ENCODE results near the gene DOCK1.
"Not testable (repeated sequence)": the region's sequence is repeated elsewhere in the genome, so short reads cannot be mapped to it uniquely, and the experiment has no call there.

Gene DOCK1

GRCh38 chr10:126903656-126904360 is 1.4 kb upstream of the DOCK1 start:
- DNase-seq (ENCODE audit: low read depth) = no peak

GRCh38 chr10:126904516-126904817 is 761 bp upstream of the DOCK1 start:
- DNase-seq (ENCODE audit: low read depth) = no peak

- no peak for DNase-seq (ENCODE audit: low read depth)
Measured at GRCh38 chr10:126905776-126906703, 812 bp downstream of the DOCK1 start.

DNA sequence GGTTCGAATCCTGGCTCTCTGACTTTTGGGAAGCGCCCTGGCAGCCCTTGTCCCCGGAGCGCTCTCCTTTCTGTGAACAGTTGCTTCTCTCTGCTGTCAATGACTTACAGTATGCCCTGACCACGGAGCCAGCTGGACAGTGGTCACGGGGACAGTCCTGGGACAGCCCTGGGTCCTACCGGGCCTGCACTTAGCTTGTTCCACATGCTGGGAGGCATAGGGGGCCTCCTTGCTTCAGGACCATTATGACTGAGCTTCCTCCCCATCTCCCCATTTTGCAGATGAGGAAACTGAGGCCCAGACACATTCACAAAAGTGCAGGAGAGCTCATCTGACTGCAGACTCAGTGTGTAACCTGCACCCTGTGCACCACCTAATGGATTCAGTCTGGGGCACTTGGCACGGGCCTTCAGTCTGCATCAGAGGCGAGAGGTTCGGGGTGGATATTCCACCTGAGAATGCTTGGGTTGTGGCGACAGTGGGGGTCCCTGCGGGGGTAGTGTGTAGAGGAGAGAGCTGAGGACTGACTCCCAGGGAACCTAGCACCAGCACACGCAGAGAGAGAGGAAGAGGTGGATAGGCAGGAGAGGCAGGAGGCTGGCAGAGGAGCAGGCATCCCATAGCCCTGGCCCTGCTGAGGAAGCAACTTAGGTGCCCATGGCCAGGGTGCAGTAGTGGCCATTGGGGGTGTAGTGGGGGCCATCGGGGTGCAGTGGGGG is 1.6 kb downstream of the DOCK1 start:
- DNase-seq (ENCODE audit: low read depth) = no peak

DNA sequence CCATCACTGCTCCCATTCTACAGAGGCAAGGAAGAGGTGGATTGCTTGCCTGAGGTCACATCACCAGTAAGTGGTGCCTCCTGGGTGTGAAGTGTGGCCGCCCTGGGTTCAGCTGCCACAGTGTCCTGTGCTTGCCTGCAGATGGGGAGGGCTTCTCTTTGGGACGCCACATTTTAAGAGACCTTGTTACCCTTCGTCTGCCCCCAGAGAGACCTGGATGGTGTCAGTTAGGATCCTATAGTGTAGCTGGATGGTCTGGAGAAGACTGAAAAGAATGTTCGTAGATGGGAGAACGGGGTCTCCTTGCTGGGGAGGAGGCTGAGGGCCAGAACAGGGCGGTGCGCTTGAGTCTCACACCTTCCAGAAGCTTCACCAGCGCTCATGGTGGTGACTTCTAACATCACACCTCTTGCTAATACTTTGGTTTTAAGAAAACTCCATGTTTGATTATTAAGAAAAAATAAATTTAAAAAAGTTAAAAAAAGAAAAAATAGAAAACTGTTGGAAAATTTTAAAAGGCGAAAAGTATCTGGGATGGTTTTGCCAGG is 2.3 kb downstream of the DOCK1 start:
- no peak for DNase-seq (ENCODE audit: low read depth)

DNA sequence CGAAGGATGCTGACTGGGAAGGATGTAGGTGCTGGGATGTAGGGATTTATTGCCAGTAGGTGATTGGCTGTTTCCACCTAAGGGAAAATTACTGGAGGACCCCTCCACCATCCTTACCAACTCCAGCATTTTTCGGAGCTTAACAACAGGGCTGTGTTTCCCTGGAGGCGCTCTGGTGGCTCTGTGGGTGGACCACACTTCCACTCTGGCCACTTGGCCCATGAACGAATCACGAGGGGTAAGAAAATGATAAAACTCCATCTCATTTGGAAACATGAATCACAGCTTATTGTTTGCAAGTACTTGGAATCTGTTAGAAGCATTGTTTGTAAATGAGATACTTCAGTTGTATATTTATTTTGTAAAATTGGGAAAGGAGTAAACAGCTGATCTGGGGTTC is 3.0 kb downstream of the DOCK1 start:
- no peak for DNase-seq (ENCODE audit: low read depth)

DNA sequence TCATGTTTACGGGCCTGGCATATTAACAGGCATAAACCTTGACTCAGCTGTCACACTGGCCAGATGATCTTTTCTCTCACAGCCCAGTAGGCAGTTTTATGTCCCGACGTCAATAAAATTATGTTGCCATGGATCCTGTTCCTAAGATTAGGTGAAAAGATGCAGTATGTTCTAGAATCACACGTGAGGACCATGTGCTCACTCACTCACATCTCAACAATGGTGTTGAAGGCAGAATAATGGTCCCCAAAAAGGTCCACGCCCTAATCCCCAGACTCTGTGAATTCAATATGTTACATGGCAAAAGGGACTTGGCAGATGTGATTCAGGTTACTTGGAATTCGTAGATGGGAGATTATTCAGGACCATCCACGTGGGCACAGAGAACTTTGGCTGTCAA is 3.5 kb downstream of the DOCK1 start:
- no peak for DNase-seq (ENCODE audit: low read depth)

DNA sequence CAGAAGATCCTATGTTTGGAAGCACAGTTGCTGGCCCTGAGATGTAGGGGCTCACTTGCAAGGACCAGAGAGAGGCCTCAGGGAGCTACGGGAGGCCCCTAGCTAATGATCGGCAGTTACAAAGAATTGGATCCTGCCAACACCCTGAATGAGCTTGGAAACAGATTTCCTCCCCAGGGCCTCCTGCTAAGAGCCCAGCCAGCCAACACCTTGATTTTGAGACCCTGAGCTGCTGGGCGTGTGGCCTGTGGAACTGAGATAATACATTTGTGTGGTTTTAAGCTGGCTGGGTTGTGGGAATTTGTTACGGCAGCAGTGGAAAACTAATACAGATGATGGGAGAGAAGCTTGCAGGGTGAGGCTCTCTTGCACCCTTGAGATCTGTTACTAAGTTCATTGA is 3.9 kb downstream of the DOCK1 start:
- no peak for DNase-seq (ENCODE audit: low read depth)

DNA sequence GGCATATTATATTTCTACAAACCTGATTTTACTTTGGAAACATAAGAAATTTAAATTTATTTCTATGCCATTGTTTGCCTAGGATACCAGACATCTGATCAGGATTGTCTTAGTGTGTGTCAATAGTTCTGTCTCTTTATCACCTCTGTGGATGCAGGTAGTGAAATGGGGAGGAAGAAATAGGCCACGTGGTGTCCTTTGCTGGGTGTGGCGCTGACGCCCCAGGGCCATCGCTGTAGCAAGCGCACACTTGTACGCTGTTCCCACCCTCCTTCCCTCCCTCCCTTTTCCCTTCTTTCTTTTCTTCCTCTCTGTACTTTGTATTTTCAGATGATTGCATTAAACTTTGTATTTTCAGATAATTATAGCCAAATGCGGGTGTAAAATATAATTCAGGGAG is 5.0 kb downstream of the DOCK1 start:
- no peak for DNase-seq (ENCODE audit: low read depth)

DNA sequence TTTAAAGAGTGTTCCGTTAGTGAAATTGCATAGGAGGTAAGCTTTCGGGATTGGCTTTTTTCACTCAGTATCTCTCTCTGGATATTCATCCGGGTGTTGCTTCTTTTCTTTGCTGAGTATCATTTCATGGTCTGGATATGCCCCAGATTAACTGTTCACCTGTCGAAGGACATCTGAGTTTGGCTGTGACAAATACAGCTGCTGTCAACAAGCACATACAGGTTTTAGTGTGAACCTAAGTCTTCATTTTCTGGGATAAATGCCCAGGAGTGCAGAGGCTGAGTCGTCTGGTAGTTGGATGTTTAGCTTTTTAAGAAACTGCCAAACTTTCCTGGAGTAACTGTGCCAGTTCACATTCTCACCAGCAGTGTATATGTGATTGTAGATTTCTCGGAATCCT is 5.6 kb downstream of the DOCK1 start:
- no peak for DNase-seq (ENCODE audit: low read depth)

DNA sequence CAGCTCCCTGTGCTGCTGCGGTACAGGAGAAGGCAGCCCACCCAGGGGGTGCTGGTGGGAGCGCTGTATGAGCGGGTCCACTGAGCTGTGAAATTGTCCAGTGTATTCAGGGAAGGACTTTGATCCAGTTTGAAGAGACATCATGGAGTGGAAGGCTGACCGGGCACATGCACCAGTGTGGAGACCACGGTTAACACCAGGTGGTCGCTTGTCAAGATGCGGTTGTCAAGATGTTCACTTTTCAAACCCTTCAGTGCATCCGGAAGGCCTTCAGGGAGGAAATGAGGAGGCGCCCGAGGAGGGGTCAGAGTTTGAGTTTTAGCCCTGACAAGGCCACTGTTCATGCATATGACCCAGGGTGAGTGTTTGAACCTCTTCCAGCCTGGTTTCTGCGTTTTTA is 6.1 kb downstream of the DOCK1 start:
- no peak for DNase-seq (ENCODE audit: low read depth)

GRCh38 chr10:126913316-126913715 is 8.1 kb downstream of the DOCK1 start:
- DNase-seq (ENCODE audit: low read depth) = no peak

DNA sequence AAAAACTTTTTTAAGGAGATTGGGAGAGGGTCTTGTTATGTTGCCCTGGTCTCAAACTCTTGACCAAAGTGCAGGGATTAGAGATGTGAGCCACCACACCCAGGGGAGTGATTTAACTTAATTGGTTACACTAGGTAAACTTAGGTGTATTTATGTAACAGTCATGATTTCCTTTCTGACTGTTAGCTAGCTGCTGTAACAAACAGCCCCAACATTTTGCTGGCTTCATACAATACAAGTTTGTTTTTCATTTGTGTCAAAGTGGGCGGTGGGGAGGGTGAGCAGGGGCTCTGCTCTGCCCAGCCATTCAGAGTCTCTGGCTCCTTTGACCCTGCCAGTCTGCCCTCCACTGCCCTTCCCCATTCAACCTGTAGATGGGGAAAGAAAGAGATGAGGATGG is 9.3 kb downstream of the DOCK1 start:
- DNase-seq (ENCODE audit: low read depth) = no peak

- DNase-seq (ENCODE audit: low read depth) = not testable (repeated sequence)
Measured at GRCh38 chr10:126916952-126917351, 11.7 kb downstream of the DOCK1 start.

DNA sequence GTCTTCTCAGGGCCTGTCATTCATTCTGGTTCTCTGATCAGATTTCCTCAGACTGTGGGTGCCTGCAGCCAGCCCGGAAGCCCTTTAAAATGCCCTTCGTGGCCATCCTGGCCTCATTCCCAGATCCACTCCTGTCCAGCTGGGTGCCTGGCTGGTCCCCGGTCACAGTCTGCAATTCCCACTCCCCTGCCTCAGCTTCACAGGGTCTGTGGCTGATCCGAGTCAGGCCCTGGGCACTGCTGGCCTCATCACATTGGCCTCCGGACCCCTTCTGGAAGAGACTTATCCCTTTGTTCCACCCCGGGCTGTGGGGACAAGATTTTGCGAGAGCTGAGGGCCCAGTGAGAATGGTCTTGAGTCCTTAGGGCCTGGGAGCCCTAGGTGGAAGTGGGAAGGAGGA is 12.1 kb downstream of the DOCK1 start:
- DNase-seq (ENCODE audit: low read depth) = no peak

GRCh38 chr10:126917975-126918908 is 13.0 kb downstream of the DOCK1 start:
- DNase-seq (ENCODE audit: low read depth) = no peak

DNA sequence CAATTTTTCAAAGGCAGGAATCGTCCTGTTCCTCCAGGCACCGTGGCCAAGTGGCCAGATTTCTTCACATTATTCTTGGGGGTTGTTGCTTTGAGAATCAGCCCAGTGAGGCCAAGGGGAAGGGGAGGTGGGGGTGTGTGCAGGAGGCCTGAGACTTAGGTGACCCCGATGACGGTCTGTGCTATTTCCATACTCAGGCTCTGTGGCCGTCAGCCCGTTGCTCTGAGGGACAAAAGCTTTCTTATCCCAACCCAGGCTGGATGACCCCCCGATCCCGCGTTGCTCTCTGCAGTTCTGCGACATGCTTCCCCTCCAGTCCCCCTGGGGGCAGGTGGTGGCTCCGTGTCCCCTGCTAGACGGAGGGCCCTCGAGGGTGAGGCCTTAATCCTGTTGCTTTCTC is 14.2 kb downstream of the DOCK1 start:
- DNase-seq (ENCODE audit: low read depth) = no peak

DNA sequence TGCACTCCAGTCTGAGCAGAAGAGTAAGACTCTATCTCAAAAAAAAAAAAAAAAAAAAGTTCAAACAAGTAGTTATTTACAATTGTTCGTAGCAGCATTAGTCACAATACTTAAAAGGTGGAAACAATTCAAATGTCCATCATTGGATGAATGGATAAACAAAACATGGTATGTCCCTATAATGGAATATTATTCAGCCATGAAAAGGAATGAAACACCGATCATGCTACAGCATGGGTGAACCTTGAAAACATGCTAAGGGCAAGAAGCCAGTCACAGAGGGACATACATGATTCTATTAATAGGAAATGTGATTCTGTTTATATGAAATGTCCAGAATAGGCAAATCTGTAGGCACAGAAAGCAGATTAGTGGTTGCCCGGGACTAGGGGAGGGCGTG is 15.9 kb downstream of the DOCK1 start:
- no peak for DNase-seq (ENCODE audit: low read depth)

DNA sequence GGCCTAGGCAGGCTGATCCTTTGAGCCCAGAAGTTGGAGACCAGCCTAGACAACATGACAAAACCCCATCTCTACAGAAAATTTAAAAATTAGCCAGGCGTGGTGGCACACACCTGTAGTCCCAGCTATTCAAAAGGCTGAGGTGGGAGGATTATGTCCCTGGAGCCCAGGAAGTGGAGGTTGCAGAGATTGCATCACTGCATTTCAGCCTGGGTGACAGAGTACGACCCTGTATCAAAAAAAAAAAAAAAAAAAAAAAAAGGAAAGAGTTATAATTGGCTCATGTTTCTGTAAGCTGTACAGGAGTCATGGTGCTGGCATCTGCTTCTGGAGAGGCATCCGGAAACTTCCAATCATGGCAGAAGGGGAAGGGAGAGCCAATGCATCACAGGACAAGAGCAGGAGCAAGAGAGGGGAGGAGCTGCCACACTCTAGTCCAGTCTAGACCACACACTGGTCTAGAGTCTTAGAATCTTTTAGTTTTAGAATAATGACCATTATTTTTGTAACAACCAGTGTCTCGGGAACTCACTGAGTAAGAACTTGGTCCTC is 16.8 kb downstream of the DOCK1 start:
- DNase-seq (ENCODE audit: low read depth) = peak; percentile 72

DNA sequence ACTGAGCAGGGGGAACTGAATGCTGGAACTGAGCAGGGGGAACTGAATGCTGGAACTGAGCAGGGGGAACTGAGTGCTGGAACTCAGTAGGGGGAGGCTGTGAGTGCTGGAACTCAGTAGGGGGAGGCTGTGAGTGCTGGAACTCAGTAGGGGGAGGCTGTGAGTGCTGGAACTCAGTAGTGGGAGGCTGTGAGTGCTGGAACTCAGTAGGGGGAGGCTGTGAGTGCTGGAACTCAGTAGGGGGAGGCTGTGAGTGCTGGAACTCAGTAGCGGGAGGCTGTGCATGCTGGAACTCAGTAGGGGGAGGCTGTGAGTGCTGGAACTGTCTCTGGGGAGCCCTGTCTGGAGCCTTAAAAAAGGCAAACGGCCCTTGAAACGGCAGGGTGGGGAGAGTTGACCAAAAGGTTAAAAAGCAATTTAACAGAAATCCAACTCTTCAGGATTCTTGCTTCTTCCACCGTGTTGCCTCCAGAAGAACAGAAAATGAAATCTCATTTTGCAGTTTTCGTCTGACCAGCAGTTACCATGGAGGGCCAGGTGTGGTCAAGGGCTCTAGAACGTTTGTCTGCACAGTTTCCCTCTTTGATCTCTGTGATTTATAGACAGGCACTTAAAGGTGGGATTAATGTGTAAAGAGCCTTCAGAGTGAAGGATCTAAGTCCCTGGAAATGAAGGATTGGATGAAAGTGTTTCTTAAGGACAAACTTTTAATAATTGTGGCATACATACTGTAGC is 19.1 kb downstream of the DOCK1 start:
- DNase-seq (ENCODE audit: low read depth) = no peak

DNA sequence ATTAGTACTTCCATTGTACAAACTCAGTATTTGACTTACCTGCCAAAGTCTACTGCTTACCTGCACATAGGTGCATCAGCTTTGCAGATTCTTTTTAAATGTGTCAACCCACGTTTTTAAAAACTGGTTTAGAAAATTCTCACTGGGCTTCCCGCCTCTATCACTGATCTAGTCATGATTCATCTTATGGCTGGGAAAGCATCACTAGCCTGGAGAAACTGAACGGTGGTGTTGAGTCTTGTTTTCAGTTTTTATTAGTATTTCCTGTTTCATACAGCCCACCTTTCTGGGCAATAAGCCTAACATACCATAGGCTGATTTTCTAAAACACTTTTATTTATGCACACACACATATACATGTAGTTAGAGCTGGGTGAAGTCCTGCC is 19.7 kb downstream of the DOCK1 start:
- DNase-seq (ENCODE audit: low read depth) = no peak
